Neural cell (in vitro differentiated cells): ENCODE measurements around the gene TTC13. TPM values are rescaled to one million over a fixed set of nuclear protein-coding genes. Genes with fewer than 3 reads are reported as not detected.

ENCODE experiments used
- H2AFZ ChIP-seq: fragments of 200-600, 300-800 bp; sonication (generic), shearing (Covaris generic); 2 replicates; pipeline ENCODE4 v1.6.0; 2014; ENCODE audit warnings: low read depth, mild to moderate bottlenecking, antibody characterized with exemption, low read length, moderate library complexity
- H3F3A ChIP-seq: fragments of 200-600 bp; shearing (Covaris generic); 2 replicates; pipeline ENCODE4 v1.6.1; 2016; ENCODE audit warnings: mild to moderate bottlenecking, moderate library complexity, mixed read lengths, antibody characterized with exemption, low read length; ENCODE audit not compliant: insufficient read depth, poor library complexity, severe bottlenecking
- H3K27ac ChIP-seq: fragments of 200-600, 300-800 bp; sonication (generic), shearing (Covaris generic); 2 replicates; pipeline ENCODE4 v1.5.1; 2014; ENCODE audit warnings: mild to moderate bottlenecking, low read length, moderate library complexity
- H3K27me3 ChIP-seq: fragments of 300-800, 200-600 bp; sonication (generic), shearing (Covaris generic); 2 replicates; pipeline ENCODE4 v1.6.0; 2014; ENCODE audit warnings: mild to moderate bottlenecking, low read depth, low read length, moderate library complexity; ENCODE audit not compliant: insufficient read depth
- H3K36me3 ChIP-seq: fragments of 300-800, 200-600 bp; sonication (generic), shearing (Covaris generic); 2 replicates; pipeline ENCODE4 v1.5.1; 2014; ENCODE audit warnings: mild to moderate bottlenecking, antibody characterized with exemption, low read length, moderate library complexity; ENCODE audit not compliant: insufficient read depth
- H3K4me2 ChIP-seq: fragments of 300-800, 200-600 bp; sonication (generic), shearing (Covaris generic); 2 replicates; pipeline ENCODE4 v1.6.0; 2014; ENCODE audit warnings: mild to moderate bottlenecking, low read length
- H3K4me3 ChIP-seq: fragments of 300-800, 200-600 bp; sonication (generic), shearing (Covaris generic); 2 replicates; pipeline ENCODE4 v1.5.1; 2014; ENCODE audit warnings: mild to moderate bottlenecking, low read length, moderate library complexity
- H3K79me2 ChIP-seq: fragments of 200-600 bp; shearing (Covaris generic); replicated peaks from 2 replicates; pipeline ENCODE4 v1.6.0; 2014; ENCODE audit warnings: mild to moderate bottlenecking, low read length, moderate library complexity; ENCODE audit not compliant: insufficient read depth
- H3K9ac ChIP-seq: fragments of 300-800, 200-600 bp; sonication (generic), shearing (Covaris generic); 2 replicates; pipeline ENCODE4 v1.6.1; 2016; ENCODE audit warnings: mild to moderate bottlenecking, low read length, mixed read lengths
- H3K9me2 ChIP-seq: fragments of 200-600 bp; shearing (Covaris generic); 2 replicates; pipeline ENCODE4 v1.6.1; 2016; ENCODE audit warnings: mild to moderate bottlenecking, low read length, mixed read lengths; ENCODE audit not compliant: insufficient read depth
- H3K9me3 ChIP-seq: fragments of 200-600, 300-800 bp; sonication (generic), shearing (Covaris generic); 2 replicates; pipeline ENCODE4 v1.6.1; 2016; ENCODE audit warnings: mild to moderate bottlenecking, mixed run types, low read length, moderate library complexity, mixed read lengths
- H4K20me1 ChIP-seq: fragments of 200-600 bp; shearing (Covaris generic); 2 replicates; pipeline ENCODE4 v1.6.1; 2016; ENCODE audit warnings: mild to moderate bottlenecking, mixed run types; ENCODE audit not compliant: insufficient read depth
- CTCF ChIP-seq: fragments of 450-650 bp; IDR thresholded peaks from 2 replicates; pipeline ENCODE4 v1.5.1; 2014; ENCODE audit warnings: antibody characterized with exemption, mild to moderate bottlenecking, moderate library complexity; ENCODE audit not compliant: poor library complexity, severe bottlenecking
- EP300 ChIP-seq: fragments of 450-650 bp; conservative IDR thresholded peaks from 2 replicates; pipeline ENCODE4 v1.6.1; 2014; ENCODE audit warnings: antibody characterized with exemption, mild to moderate bottlenecking, moderate library complexity; ENCODE audit not compliant: poor library complexity, severe bottlenecking
- EZH2 ChIP-seq: fragments of 200-600, 300-800 bp; shearing (Covaris generic), sonication (generic); IDR thresholded peaks from 2 replicates; pipeline ENCODE4 v1.6.1; 2014; ENCODE audit warnings: antibody characterized with exemption, low read length, borderline replicate concordance, mild to moderate bottlenecking; ENCODE audit not compliant: insufficient read depth, poor library complexity, severe bottlenecking
- MXI1 ChIP-seq: fragments of 450-650 bp; conservative IDR thresholded peaks from 2 replicates; pipeline ENCODE4 v1.6.1; 2014; ENCODE audit warnings: antibody characterized with exemption, mild to moderate bottlenecking; ENCODE audit not compliant: poor library complexity, severe bottlenecking
- POLR2AphosphoS5 ChIP-seq: IDR thresholded peaks from 2 replicates; pipeline ENCODE4 v1.6.1; 2012
- RAD21 ChIP-seq: fragments of 450-650 bp; conservative IDR thresholded peaks from 2 replicates; pipeline ENCODE4 v1.6.1; 2014; ENCODE audit warnings: antibody characterized with exemption, mild to moderate bottlenecking, moderate library complexity
- SMC3 ChIP-seq: fragments of 450-650 bp; conservative IDR thresholded peaks from 2 replicates; pipeline ENCODE4 v1.6.1; 2014; ENCODE audit warnings: antibody characterized with exemption, mild to moderate bottlenecking, moderate library complexity; ENCODE audit not compliant: poor library complexity
- TAF1 ChIP-seq: IDR thresholded peaks from 2 replicates; pipeline ENCODE4 v1.6.1; 2012; ENCODE audit warnings: low read depth
- polyA plus RNA-seq: library from polyadenylated mRNA; depleted of rRNA; stranded (reverse); fragments of >200 nt; gene quantifications from 2 replicates; pipeline ENCODE4 v1.2.3, GENCODE V29; 2014
- TF ChIP-seq, protein P1 (sequence below): IDR thresholded peaks from 2 replicates; pipeline ENCODE4 v1.6.1; 2012; ENCODE audit warnings: borderline replicate concordance

TTC13 gene
- polyA plus RNA-seq, 1 donor from 2014 or later, result 33.8 TPM

GRCh38 chr1:230948903-230949302 lies 29.8 kb downstream of the TTC13 start:
- H3K79me2 ChIP-seq, result no peaks in the 10 kb centered on the region
- no peaks in the 10 kb centered on the region for H3K9me3 ChIP-seq
- H3K27ac ChIP-seq, result no peak overlapping the region
- H2AFZ ChIP-seq, result no peak overlapping the region
- no peak overlapping the region for H3K9ac ChIP-seq
- no peaks in the 10 kb centered on the region for H3F3A ChIP-seq
- H3K4me3 ChIP-seq, result no peak overlapping the region
- no peaks in the 10 kb centered on the region for H4K20me1 ChIP-seq
- no peaks in the 10 kb centered on the region for H3K36me3 ChIP-seq
- no peaks in the 10 kb centered on the region for H3K27me3 ChIP-seq
- H3K4me2 ChIP-seq, result no peak overlapping the region
- no peak for TF ChIP-seq MXI1
- TF ChIP-seq POLR2AphosphoS5, result no peak
- no peak for TF ChIP-seq EZH2
- TF ChIP-seq EP300, result no peak
- TF ChIP-seq RAD21, result no peak
- TF ChIP-seq SMC3, result no peak
- no peak for TF ChIP-seq TAF1
- no peak for TF ChIP-seq CTCF
- TF ChIP-seq, protein P1, sequence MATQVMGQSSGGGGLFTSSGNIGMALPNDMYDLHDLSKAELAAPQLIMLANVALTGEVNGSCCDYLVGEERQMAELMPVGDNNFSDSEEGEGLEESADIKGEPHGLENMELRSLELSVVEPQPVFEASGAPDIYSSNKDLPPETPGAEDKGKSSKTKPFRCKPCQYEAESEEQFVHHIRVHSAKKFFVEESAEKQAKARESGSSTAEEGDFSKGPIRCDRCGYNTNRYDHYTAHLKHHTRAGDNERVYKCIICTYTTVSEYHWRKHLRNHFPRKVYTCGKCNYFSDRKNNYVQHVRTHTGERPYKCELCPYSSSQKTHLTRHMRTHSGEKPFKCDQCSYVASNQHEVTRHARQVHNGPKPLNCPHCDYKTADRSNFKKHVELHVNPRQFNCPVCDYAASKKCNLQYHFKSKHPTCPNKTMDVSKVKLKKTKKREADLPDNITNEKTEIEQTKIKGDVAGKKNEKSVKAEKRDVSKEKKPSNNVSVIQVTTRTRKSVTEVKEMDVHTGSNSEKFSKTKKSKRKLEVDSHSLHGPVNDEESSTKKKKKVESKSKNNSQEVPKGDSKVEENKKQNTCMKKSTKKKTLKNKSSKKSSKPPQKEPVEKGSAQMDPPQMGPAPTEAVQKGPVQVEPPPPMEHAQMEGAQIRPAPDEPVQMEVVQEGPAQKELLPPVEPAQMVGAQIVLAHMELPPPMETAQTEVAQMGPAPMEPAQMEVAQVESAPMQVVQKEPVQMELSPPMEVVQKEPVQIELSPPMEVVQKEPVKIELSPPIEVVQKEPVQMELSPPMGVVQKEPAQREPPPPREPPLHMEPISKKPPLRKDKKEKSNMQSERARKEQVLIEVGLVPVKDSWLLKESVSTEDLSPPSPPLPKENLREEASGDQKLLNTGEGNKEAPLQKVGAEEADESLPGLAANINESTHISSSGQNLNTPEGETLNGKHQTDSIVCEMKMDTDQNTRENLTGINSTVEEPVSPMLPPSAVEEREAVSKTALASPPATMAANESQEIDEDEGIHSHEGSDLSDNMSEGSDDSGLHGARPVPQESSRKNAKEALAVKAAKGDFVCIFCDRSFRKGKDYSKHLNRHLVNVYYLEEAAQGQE, result no peak
- H3K9me2 ChIP-seq, result no peaks in the 10 kb centered on the region

DNA sequence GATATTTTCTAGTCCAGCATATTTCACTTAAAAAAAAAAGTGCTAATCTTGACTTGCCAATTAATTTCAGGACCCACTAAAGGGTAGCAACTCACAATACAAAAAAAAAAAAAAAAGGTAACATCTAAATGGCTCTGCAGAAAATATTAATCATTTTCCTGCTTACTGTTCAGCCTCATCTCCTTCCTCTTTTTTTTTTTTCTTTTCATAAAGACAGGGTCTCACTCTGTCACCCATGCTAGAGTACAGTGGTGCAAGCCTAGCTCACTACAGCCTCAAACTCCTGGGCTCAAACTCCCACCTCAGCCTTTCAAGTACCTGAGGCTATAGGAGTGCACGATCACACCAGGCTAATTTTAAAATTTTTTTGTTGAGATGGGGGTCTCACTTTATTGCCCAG lies 30.4 kb downstream of the TTC13 start:
- no peak overlapping the region for H2AFZ ChIP-seq
- no peaks in the 10 kb centered on the region for H3K9me2 ChIP-seq
- no peaks in the 10 kb centered on the region for H3K79me2 ChIP-seq
- no peaks in the 10 kb centered on the region for H3F3A ChIP-seq
- H4K20me1 ChIP-seq, result no peaks in the 10 kb centered on the region
- no peak overlapping the region for H3K27ac ChIP-seq
- no peaks in the 10 kb centered on the region for H3K27me3 ChIP-seq
- H3K9me3 ChIP-seq, result no peaks in the 10 kb centered on the region
- no peak overlapping the region for H3K9ac ChIP-seq
- H3K36me3 ChIP-seq, result no peaks in the 10 kb centered on the region
- TF ChIP-seq, protein P1, result no peak
- H3K4me2 ChIP-seq, result no peak overlapping the region
- H3K4me3 ChIP-seq, result no peak overlapping the region
